Measurements from ENCODE around the gene MIER2. TPM values are rescaled to one million over a fixed set of nuclear protein-coding genes. Genes with fewer than 3 reads are reported as not detected.
"Not testable (repeated sequence)": the region's sequence is repeated elsewhere in the genome, so short reads cannot be mapped to it uniquely, and the experiment has no call there.

MIER2 gene
- total and polyA plus RNA-seq, 8 donors, result 5.8 to 29.6 (median 13.2) TPM

DNA sequence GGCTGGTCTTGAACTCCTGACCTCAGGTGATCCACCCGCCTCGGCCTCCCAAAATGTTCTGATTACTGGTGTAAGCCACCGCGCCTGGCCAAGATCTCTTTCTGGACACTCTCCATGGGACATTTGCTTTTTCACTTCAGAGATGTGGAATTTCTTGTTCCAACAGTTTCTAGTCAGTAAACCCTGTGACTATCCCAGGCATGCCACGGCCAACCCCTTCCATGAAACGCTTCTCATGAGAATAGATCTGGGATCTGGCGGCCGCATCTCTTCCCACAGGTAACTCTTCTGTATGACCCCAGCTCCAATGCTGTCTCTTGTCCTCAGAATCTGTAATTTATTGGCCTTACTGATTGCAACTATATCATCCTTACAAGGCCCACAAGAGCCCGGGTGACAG lies 69.6 kb downstream of the MIER2 start:
- H3K9me3 ChIP-seq, result no peaks in the 10 kb centered on the region
- H3K4me1 ChIP-seq, result no peaks in the 10 kb centered on the region
- no peak for TF ChIP-seq EP300 (IDR thresholded peaks at IDR 0.05)
- no peak for TF ChIP-seq POLR2AphosphoS5 (IDR thresholded peaks at IDR 0.05)
- TF ChIP-seq, protein P1, sequence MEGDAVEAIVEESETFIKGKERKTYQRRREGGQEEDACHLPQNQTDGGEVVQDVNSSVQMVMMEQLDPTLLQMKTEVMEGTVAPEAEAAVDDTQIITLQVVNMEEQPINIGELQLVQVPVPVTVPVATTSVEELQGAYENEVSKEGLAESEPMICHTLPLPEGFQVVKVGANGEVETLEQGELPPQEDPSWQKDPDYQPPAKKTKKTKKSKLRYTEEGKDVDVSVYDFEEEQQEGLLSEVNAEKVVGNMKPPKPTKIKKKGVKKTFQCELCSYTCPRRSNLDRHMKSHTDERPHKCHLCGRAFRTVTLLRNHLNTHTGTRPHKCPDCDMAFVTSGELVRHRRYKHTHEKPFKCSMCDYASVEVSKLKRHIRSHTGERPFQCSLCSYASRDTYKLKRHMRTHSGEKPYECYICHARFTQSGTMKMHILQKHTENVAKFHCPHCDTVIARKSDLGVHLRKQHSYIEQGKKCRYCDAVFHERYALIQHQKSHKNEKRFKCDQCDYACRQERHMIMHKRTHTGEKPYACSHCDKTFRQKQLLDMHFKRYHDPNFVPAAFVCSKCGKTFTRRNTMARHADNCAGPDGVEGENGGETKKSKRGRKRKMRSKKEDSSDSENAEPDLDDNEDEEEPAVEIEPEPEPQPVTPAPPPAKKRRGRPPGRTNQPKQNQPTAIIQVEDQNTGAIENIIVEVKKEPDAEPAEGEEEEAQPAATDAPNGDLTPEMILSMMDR (IDR thresholded peaks at IDR 0.05), result no peak
- no peak for TF ChIP-seq POLR2A (IDR thresholded peaks at IDR 0.05)
- H3K36me3 ChIP-seq, result peaks cover 0 to 11% (median 7%) of the 10 kb centered on the region in 4 donors
- H3K4me3 ChIP-seq, result no peak overlapping the region
- DNase-seq, result no peak
- H3K27me3 ChIP-seq, result peaks cover 0 to 45% (median 0%) of the 10 kb centered on the region in 3 donors
- intact Hi-C loops (cut with DNase I; ENCODE audit: low total_unique reads), result no loop called here
- WGBS, 5 donors, result 90 to 95% (median 92%) methylated on average over 9 of the region's 9 CpGs
- no peak overlapping the region for H3K27ac ChIP-seq

DNA sequence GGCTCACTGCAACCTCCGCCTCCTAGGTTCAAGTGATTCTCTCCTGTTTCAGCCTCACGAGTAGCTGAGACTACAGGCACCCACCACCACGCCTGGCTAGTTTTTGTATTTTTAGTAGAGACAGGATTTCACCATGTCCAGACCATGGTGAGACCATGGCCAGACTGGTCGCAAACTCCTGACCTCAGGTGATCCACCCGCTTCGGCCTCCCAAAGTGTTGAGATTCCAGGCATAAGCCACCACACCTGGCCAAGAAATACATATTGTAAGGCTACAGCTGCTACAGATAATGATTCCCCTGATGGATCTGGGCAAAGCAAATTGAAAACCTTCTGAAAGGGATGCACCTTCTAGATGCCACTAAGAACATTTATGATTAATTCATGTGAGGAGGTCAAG lies 71.2 kb downstream of the MIER2 start:
- Histone ChIP-seq H3K27ac (no peak overlapping the region), H3K9me3 (no peaks in the 10 kb centered on the region), H3K27me3 (peaks cover 0 to 42% (median 0%) of the 10 kb centered on the region in 3 donors), H3K4me1 (no peaks in the 10 kb centered on the region), H3K4me3 (no peak overlapping the region), H3K36me3 (no peaks in the 10 kb centered on the region)
- no peak for TF ChIP-seq EP300 (IDR thresholded peaks at IDR 0.05)
- no peak for TF ChIP-seq POLR2A (IDR thresholded peaks at IDR 0.05)
- TF ChIP-seq, protein P1 (IDR thresholded peaks at IDR 0.05), result no peak
- no peak for TF ChIP-seq POLR2AphosphoS5 (IDR thresholded peaks at IDR 0.05)
- WGBS, 5 donors, result 87 to 91% (median 89%) methylated on average over 4 to 6 of the region's 6 CpGs
- DNase-seq, result no peak
- intact Hi-C loops (cut with DNase I; ENCODE audit: low total_unique reads), result no loop called here

DNA sequence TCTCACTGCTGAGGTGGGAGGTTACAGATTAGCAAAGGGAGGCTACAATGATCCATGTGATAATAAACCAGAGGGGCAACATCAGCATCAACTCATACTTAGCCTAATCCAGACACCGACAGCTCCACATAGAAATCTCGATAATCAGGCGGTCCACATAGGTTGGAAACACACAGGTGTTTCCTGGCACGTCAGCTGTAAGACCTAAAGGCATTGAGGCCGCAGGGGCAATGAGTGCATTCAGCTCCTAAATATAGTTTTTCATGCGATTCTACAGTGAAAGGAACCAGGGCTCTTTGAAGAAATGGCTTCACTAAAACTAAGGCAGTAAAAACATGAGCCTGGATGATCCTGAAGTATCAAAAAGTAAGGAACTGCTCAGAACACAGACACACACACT lies 72.7 kb downstream of the MIER2 start:
- TF ChIP-seq EP300 (IDR thresholded peaks at IDR 0.05) (no peak), POLR2AphosphoS5 (IDR thresholded peaks at IDR 0.05) (no peak), POLR2A (IDR thresholded peaks at IDR 0.05) (no peak)
- TF ChIP-seq, protein P1 (IDR thresholded peaks at IDR 0.05), result no peak
- intact Hi-C loops (cut with DNase I; ENCODE audit: low total_unique reads), result no loop called here
- no peaks in the 10 kb centered on the region for H3K36me3 ChIP-seq
- no peak for DNase-seq
- no peak overlapping the region for H3K27ac ChIP-seq
- no peaks in the 10 kb centered on the region for H3K9me3 ChIP-seq
- 55 to 73% (median 69%) methylated on average over 6 of the region's 6 CpGs for WGBS, 5 donors
- H3K27me3 ChIP-seq, result peaks cover 0 to 40% (median 0%) of the 10 kb centered on the region in 3 donors
- no peak overlapping the region for H3K4me3 ChIP-seq
- H3K4me1 ChIP-seq, result peaks cover 4 to 10% (median 8%) of the 10 kb centered on the region in 4 donors

DNA sequence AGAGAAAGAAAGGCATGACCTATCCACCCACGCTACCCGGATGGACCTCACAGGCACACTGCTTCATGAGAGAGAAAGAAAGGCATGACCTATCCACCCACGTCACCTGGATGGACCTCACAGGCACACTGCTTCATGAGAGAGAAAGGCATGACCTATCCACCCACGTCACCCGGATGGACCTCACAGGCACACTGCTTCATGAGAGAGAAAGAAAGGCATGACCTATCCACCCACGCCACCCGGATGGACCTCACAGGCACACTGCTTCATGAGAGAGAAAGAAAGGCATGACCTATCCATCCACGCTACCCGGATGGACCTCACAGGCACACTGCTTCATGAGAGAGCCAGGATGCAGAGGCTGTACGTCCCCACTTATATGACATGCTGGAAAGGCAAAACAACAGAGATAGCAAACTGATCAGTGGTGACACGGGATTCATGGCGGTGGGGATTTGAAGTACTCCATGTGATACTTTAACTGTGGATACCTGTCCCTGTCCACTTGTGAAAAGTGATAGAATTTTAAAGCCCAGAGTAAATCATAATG lies 73.8 kb downstream of the MIER2 start:
- H3K27ac ChIP-seq; intact Hi-C loops (cut with DNase I; ENCODE audit: low total_unique reads); H3K4me3 ChIP-seq; H3K9me3 ChIP-seq; H3K36me3 ChIP-seq; DNase-seq: not testable (repeated sequence)
- peaks cover 4 to 14% (median 11%) of the 10 kb centered on the region in 4 donors for H3K4me1 ChIP-seq
- peaks cover 0 to 44% (median 0%) of the 10 kb centered on the region in 3 donors for H3K27me3 ChIP-seq
- WGBS, 5 donors, result 70 to 84% (median 75%) methylated on average over 6 to 10 of the region's 12 CpGs

DNA sequence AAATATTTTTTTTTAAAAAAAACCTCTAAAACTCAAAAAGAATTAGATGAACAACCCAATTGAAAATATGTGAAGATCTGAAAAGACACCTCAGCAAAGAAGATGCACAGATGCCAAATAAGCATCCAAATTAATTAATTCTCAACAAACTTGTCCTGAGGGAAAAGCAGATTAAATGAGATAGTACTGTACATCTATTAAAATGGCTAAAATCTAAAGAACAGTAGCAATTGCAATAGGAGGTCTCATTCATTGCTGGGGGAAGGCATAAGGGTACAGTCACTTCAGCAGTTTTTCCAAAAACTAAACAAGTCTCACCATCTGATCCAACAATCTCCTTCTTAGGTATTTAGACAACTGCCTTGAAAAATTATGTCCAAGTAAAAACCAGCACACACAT lies 75.4 kb downstream of the MIER2 start:
- H3K9me3 ChIP-seq, result no peaks in the 10 kb centered on the region
- intact Hi-C loops (cut with DNase I; ENCODE audit: low total_unique reads), result no loop called here
- no peak for DNase-seq
- no peak overlapping the region for H3K27ac ChIP-seq
- H3K4me1 ChIP-seq, result peaks cover 4 to 14% (median 11%) of the 10 kb centered on the region in 4 donors
- no peaks in the 10 kb centered on the region for H3K36me3 ChIP-seq
- no peak overlapping the region for H3K4me3 ChIP-seq
- H3K27me3 ChIP-seq, result peaks cover 0 to 60% (median 0%) of the 10 kb centered on the region in 3 donors
- TF ChIP-seq, protein P1 (IDR thresholded peaks at IDR 0.05), result no peak
- TF ChIP-seq POLR2A (IDR thresholded peaks at IDR 0.05) (no peak), POLR2AphosphoS5 (IDR thresholded peaks at IDR 0.05) (no peak)

Data from stomach (tissue), 9 donors.